HepG2 (cell line): Measurements from ENCODE around the gene MLX. TPM values are rescaled to one million over a fixed set of nuclear protein-coding genes. Genes with fewer than 3 reads are reported as not detected.

Source experiments
- KDM3A ChIP-seq: IDR thresholded peaks from 2 replicates; pipeline ENCODE4 v1.6.1; 2018; ENCODE audit warnings: low read depth, missing compliant biosample characterization
- KDM5A ChIP-seq: fragments of 200-600 bp; sonication (generic); IDR thresholded peaks from 2 replicates; pipeline ENCODE4 v1.7.0; 2018; ENCODE audit warnings: antibody characterized with exemption, mild to moderate bottlenecking, low read length, borderline replicate concordance
- MBNL3 ChIP-seq: fragments of 250-450 bp; sonication (Bioruptor Pico); conservative IDR thresholded peaks from 2 replicates; pipeline ENCODE4 v1.8.0; 2022; ENCODE audit warnings: mild to moderate bottlenecking, inconsistent platforms
- NFATC3 ChIP-seq: sonication (generic); formaldehyde crosslinking; IDR thresholded peaks from 2 replicates; pipeline ENCODE4 v1.5.1; 2020; ENCODE audit warnings: mild to moderate bottlenecking, missing genetic modification reagents
- NFYB ChIP-seq: sonication (generic); formaldehyde crosslinking; IDR thresholded peaks from 2 replicates; pipeline ENCODE4 v1.4.0; 2020; ENCODE audit warnings: missing genetic modification reagents
- NKX3-1 ChIP-seq: sonication (generic); formaldehyde crosslinking; IDR thresholded peaks from 2 replicates; pipeline ENCODE4 v1.5.0; 2020; ENCODE audit warnings: missing genetic modification reagents
- REXO4 ChIP-seq: sonication (generic); formaldehyde crosslinking; IDR thresholded peaks from 2 replicates; pipeline ENCODE4 v1.8.0; 2022; ENCODE audit warnings: missing genetic modification reagents, mild to moderate bottlenecking, borderline replicate concordance
- SMAD1 ChIP-seq: sonication (generic); formaldehyde crosslinking; IDR thresholded peaks from 2 replicates; pipeline ENCODE4 v1.4.0; 2020; ENCODE audit warnings: missing genetic modification reagents, low read depth, mild to moderate bottlenecking, borderline replicate concordance
- SP2 ChIP-seq: sonication (generic); formaldehyde crosslinking; IDR thresholded peaks from 2 replicates; pipeline ENCODE4 v1.5.1; 2020; ENCODE audit warnings: mild to moderate bottlenecking, missing genetic modification reagents
- SP5 ChIP-seq: IDR thresholded peaks from 2 replicates; pipeline ENCODE4 v1.6.1; 2016; ENCODE audit warnings: low read depth, borderline replicate concordance
- TCF12 ChIP-seq, 2 experiments: fragments of 450-650 bp in 1 of 2; sonication (generic) in 1 of 2; formaldehyde crosslinking in 1 of 2; IDR thresholded peaks; 2 replicates each; pipeline versions ENCODE4 v1.6.1 to v1.8.0; 2017 to 2022; ENCODE audit warnings: antibody characterized with exemption in 1 of 2, mild to moderate bottlenecking in 1 of 2, missing genetic modification reagents in 1 of 2, moderate library complexity in 1 of 2
- ZEB1 ChIP-seq: IDR thresholded peaks from 2 replicates; pipeline ENCODE4 v1.6.1; 2012; ENCODE audit warnings: mild to moderate bottlenecking, low read depth, inconsistent platforms; ENCODE audit not compliant: insufficient replicate concordance
- ZFP90 ChIP-seq: sonication (generic); formaldehyde crosslinking; IDR thresholded peaks from 2 replicates; pipeline ENCODE4 v1.8.0; 2022; ENCODE audit warnings: missing genetic modification reagents, mild to moderate bottlenecking, inconsistent platforms, borderline replicate concordance
- ZNF143 ChIP-seq: sonication (generic); formaldehyde crosslinking; IDR thresholded peaks from 2 replicates; pipeline ENCODE4 v1.4.0; 2020; ENCODE audit warnings: missing genetic modification reagents
- ZNF879 ChIP-seq: sonication (generic); formaldehyde crosslinking; IDR thresholded peaks from 2 replicates; pipeline ENCODE4 v1.8.1; 2023; ENCODE audit warnings: missing genetic modification reagents
- polyA plus RNA-seq, 8 experiments: library from polyadenylated mRNA; depleted of rRNA in 3 of 8; stranded (reverse) in 7 of 8; unstranded in 1 of 8; fragments of >200 nt; fragmentation: Illumina TruSeq in 4 of 8; extraction: Trizol in 4 of 8; gene quantifications; 2 replicates each; pipeline versions ENCODE4 v1.2.1 to v1.2.3, GENCODE V29; 2011 to 2016; ENCODE audit warnings: low read depth in 4 of 8, missing spikeins in 1 of 8, mixed read lengths in 1 of 8; ENCODE audit not compliant: insufficient read depth in 1 of 8
- total RNA-seq, 5 experiments: library from RNA; depleted of rRNA; stranded (reverse); fragments of >200 nt; fragmentation: Illumina TruSeq; extraction: Trizol; gene quantifications; 2 replicates each; pipeline ENCODE4 v1.2.3, GENCODE V29; 2016; ENCODE audit warnings: low read depth in 1 of 5
- TF ChIP-seq, protein P1 (sequence below): sonication (generic); formaldehyde crosslinking; IDR thresholded peaks from 2 replicates; pipeline ENCODE4 v1.4.0; 2020; ENCODE audit warnings: missing genetic modification reagents
- TF ChIP-seq, protein P2 (sequence below): IDR thresholded peaks from 2 replicates; pipeline ENCODE4 v1.6.1; 2016; ENCODE audit warnings: low read depth
- TF ChIP-seq, protein P3 (sequence below): sonication (generic); formaldehyde crosslinking; IDR thresholded peaks from 2 replicates; pipeline ENCODE4 v1.4.0; 2020; ENCODE audit warnings: missing genetic modification reagents
- TF ChIP-seq, protein P4 (sequence below): sonication (generic); formaldehyde crosslinking; IDR thresholded peaks from 2 replicates; pipeline ENCODE4 v1.4.0; 2020; ENCODE audit warnings: missing genetic modification reagents, low read depth, mild to moderate bottlenecking, borderline replicate concordance

The MLX gene
- total and polyA plus RNA-seq, 2 of the 13 experiments (the other 11 are each of a cell fraction or from before 2014, with no cell fraction given) = 38.9 to 74.4 TPM

DNA sequence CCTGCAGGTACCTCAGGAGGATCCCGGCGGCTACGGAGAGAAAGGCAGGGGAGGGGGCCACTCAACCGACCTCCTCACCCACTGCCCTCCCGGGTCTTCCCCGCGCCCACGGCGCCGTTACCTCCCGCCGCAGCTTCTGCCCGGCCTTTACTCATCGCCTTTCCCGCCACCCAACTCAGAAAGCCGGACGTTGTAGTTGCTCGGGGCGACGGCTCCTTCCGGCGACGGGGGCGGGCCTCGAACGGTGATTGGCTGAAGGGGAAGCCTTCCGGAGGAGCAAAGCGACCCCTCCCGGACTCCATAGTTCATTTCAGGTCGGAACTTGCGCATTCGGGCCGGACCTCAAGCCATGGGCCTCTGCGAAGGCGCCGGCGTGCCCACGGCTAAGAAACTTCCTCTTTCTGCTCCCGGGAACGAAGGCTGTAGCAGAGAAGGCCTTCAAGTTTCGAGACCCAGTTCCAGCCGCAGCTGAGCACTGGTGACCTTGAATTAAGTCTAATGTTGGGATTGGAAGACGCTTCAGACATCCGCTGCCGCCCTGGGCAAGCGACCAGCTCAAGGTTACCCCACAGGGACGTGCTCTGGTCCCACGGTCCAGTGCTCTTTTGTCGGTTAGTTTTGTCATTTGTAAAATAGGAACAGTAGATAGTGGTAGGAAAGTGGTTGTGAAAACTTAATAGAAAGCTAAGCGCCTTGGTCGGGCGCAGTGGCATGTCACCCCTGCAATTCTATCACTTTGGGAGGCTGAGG lies 10.8 kb downstream of the MLX start, which contains the start of gene PSMC3IP (continued):
- TF ChIP-seq, protein P1, sequence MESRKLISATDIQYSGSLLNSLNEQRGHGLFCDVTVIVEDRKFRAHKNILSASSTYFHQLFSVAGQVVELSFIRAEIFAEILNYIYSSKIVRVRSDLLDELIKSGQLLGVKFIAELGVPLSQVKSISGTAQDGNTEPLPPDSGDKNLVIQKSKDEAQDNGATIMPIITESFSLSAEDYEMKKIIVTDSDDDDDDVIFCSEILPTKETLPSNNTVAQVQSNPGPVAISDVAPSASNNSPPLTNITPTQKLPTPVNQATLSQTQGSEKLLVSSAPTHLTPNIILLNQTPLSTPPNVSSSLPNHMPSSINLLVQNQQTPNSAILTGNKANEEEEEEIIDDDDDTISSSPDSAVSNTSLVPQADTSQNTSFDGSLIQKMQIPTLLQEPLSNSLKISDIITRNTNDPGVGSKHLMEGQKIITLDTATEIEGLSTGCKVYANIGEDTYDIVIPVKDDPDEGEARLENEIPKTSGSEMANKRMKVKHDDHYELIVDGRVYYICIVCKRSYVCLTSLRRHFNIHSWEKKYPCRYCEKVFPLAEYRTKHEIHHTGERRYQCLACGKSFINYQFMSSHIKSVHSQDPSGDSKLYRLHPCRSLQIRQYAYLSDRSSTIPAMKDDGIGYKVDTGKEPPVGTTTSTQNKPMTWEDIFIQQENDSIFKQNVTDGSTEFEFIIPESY (CRISPR knock-in tag) = no peak
- TF ChIP-seq, protein P2, sequence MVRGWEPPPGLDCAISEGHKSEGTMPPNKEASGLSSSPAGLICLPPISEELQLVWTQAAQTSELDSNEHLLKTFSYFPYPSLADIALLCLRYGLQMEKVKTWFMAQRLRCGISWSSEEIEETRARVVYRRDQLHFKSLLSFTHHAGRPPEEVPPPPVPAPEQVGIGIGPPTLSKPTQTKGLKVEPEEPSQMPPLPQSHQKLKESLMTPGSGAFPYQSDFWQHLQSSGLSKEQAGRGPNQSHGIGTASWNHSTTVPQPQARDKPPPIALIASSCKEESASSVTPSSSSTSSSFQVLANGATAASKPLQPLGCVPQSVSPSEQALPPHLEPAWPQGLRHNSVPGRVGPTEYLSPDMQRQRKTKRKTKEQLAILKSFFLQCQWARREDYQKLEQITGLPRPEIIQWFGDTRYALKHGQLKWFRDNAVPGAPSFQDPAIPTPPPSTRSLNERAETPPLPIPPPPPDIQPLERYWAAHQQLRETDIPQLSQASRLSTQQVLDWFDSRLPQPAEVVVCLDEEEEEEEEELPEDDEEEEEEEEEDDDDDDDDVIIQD (CRISPR knock-in tag) = no peak
- TF ChIP-seq ZNF879 (CRISPR knock-in tag) = 0 out of 2 replicates have a peak, but pooled peaks have one; percentile 37
- no peak for TF ChIP-seq TCF12 (IDR thresholded peaks at IDR 0.05)
- peak; percentile 66; the same call in 1 of the 2 replicates for TF ChIP-seq TCF12 (CRISPR knock-in tag; IDR thresholded peaks at IDR 0.05)
- peak; percentile 69; the same call in 1 of the 2 replicates for TF ChIP-seq NFATC3 (CRISPR knock-in tag)
- no peak; the same call in 1 of the 2 replicates for TF ChIP-seq ZNF143
- TF ChIP-seq ZEB1 = peak; percentile 72
- no peak for TF ChIP-seq REXO4 (CRISPR knock-in tag)
- TF ChIP-seq SP5 (CRISPR knock-in tag) = no peak
- peak; percentile 56; the same call in 1 of the 2 replicates for TF ChIP-seq KDM3A (CRISPR knock-in tag)
- peak; percentile 77; the same call in 1 of the 2 replicates for TF ChIP-seq NKX3-1 (CRISPR knock-in tag)
- TF ChIP-seq KDM5A = peak; percentile 84
- 0 out of 2 replicates have a peak, but pooled peaks have one; percentile 41 for TF ChIP-seq SMAD1 (CRISPR knock-in tag)
- peak; percentile 97 for TF ChIP-seq NFYB (CRISPR knock-in tag)
- TF ChIP-seq ZFP90 (CRISPR knock-in tag) = peak; percentile 41; the same call in 1 of the 2 replicates
- peak; percentile 92 for TF ChIP-seq SP2 (CRISPR knock-in tag)
- no peak for TF ChIP-seq MBNL3
- TF ChIP-seq, protein P3, sequence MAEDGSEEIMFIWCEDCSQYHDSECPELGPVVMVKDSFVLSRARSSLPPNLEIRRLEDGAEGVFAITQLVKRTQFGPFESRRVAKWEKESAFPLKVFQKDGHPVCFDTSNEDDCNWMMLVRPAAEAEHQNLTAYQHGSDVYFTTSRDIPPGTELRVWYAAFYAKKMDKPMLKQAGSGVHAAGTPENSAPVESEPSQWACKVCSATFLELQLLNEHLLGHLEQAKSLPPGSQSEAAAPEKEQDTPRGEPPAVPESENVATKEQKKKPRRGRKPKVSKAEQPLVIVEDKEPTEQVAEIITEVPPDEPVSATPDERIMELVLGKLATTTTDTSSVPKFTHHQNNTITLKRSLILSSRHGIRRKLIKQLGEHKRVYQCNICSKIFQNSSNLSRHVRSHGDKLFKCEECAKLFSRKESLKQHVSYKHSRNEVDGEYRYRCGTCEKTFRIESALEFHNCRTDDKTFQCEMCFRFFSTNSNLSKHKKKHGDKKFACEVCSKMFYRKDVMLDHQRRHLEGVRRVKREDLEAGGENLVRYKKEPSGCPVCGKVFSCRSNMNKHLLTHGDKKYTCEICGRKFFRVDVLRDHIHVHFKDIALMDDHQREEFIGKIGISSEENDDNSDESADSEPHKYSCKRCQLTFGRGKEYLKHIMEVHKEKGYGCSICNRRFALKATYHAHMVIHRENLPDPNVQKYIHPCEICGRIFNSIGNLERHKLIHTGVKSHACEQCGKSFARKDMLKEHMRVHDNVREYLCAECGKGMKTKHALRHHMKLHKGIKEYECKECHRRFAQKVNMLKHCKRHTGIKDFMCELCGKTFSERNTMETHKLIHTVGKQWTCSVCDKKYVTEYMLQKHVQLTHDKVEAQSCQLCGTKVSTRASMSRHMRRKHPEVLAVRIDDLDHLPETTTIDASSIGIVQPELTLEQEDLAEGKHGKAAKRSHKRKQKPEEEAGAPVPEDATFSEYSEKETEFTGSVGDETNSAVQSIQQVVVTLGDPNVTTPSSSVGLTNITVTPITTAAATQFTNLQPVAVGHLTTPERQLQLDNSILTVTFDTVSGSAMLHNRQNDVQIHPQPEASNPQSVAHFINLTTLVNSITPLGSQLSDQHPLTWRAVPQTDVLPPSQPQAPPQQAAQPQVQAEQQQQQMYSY (CRISPR knock-in tag) = 0 out of 2 replicates have a peak, but pooled peaks have one; percentile 57
- TF ChIP-seq, protein P4, sequence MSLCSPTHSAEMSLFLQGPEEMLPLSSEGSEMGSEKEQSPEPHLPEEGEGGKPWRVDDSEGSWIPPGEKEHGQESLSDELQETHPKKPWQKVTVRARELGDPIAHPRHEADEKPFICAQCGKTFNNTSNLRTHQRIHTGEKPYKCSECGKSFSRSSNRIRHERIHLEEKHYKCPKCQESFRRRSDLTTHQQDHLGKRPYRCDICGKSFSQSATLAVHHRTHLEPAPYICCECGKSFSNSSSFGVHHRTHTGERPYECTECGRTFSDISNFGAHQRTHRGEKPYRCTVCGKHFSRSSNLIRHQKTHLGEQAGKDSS (CRISPR knock-in tag) = no peak
